Measurements from ENCODE around the gene AOAH. TPM values are rescaled to one million over a fixed set of nuclear protein-coding genes. Genes with fewer than 3 reads are reported as not detected.

The AOAH gene
- total RNA-seq, 1 donor = not detected

- DNase-seq (ENCODE audit: low read depth) = no peak
- TF ChIP-seq CTCF (IDR thresholded peaks at IDR 0.05; ENCODE audit: insufficient read depth, low read depth, low read length) = no peak
These were observed 153.1 kb downstream of the AOAH start for GRCh38 chr7:36571190-36571560.

GRCh38 chr7:36570528-36571189, 153.6 kb downstream of the AOAH start:
- no peak for TF ChIP-seq CTCF (IDR thresholded peaks at IDR 0.05; ENCODE audit: insufficient read depth, low read depth, low read length)
- DNase-seq (ENCODE audit: low read depth) = no peak
- no peak overlapping the region for H3K4me3 ChIP-seq (ENCODE audit: low read depth, low read length)

More at GRCh38 chr7:36571190-36571560, 153.1 kb downstream of the AOAH start:
- no peak overlapping the region for H3K4me3 ChIP-seq (ENCODE audit: low read depth, low read length)

GRCh38 chr7:36568452-36568849, 155.8 kb downstream of the AOAH start:
- no peak for DNase-seq (ENCODE audit: low read depth)
- no peak overlapping the region for H3K4me3 ChIP-seq (ENCODE audit: low read depth, low read length)
- TF ChIP-seq CTCF (IDR thresholded peaks at IDR 0.05; ENCODE audit: insufficient read depth, low read depth, low read length) = no peak

- TF ChIP-seq CTCF (IDR thresholded peaks at IDR 0.05; ENCODE audit: insufficient read depth, low read depth, low read length) = no peak
- no peak for DNase-seq (ENCODE audit: low read depth)
- no peak overlapping the region for H3K4me3 ChIP-seq (ENCODE audit: low read depth, low read length)
These were observed 156.4 kb downstream of the AOAH start for GRCh38 chr7:36567699-36568451.

GRCh38 chr7:36565792-36566356, 158.4 kb downstream of the AOAH start:
- TF ChIP-seq CTCF (IDR thresholded peaks at IDR 0.05; ENCODE audit: insufficient read depth, low read depth, low read length) = no peak
- H3K4me3 ChIP-seq (ENCODE audit: low read depth, low read length) = no peak overlapping the region
- DNase-seq (ENCODE audit: low read depth) = peak; percentile 5

- no peak for DNase-seq (ENCODE audit: low read depth)
These were observed 159.8 kb downstream of the AOAH start for GRCh38 chr7:36564489-36564888.

More at GRCh38 chr7:36564489-36564888, 159.8 kb downstream of the AOAH start:
- TF ChIP-seq CTCF (IDR thresholded peaks at IDR 0.05; ENCODE audit: insufficient read depth, low read depth, low read length) = no peak
- no peak overlapping the region for H3K4me3 ChIP-seq (ENCODE audit: low read depth, low read length)

Measured in fibroblast of villous mesenchyme (primary cell).